OCI-LY7 (cell line): Measurements from ENCODE around the gene SEMA6D.

Experiments used
- EZH2phosphoT487 ChIP-seq: fragments of 200-600 bp; sonication (generic); IDR thresholded peaks from 2 replicates; pipeline ENCODE4 v1.6.1; 2018; ENCODE audit warnings: low read depth, borderline replicate concordance, mild to moderate bottlenecking, mixed run types, antibody characterized with exemption, low read length, moderate library complexity, mixed read lengths
- TF ChIP-seq, protein P1 (sequence below): fragments of 200-600 bp; sonication (generic); conservative IDR thresholded peaks from 2 replicates; pipeline ENCODE4 v1.5.1; 2014; ENCODE audit warnings: mild to moderate bottlenecking, antibody characterized with exemption, low read length, moderate library complexity, mixed read lengths

- TF ChIP-seq, protein P1, sequence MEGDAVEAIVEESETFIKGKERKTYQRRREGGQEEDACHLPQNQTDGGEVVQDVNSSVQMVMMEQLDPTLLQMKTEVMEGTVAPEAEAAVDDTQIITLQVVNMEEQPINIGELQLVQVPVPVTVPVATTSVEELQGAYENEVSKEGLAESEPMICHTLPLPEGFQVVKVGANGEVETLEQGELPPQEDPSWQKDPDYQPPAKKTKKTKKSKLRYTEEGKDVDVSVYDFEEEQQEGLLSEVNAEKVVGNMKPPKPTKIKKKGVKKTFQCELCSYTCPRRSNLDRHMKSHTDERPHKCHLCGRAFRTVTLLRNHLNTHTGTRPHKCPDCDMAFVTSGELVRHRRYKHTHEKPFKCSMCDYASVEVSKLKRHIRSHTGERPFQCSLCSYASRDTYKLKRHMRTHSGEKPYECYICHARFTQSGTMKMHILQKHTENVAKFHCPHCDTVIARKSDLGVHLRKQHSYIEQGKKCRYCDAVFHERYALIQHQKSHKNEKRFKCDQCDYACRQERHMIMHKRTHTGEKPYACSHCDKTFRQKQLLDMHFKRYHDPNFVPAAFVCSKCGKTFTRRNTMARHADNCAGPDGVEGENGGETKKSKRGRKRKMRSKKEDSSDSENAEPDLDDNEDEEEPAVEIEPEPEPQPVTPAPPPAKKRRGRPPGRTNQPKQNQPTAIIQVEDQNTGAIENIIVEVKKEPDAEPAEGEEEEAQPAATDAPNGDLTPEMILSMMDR: no peak
- TF ChIP-seq EZH2phosphoT487: no peak
These were observed 77.1 kb downstream of the SEMA6D start for GRCh38 chr15:47794252-47794914.
